ENCODE measurements around the gene CLDN7. TPM values are rescaled to one million over a fixed set of nuclear protein-coding genes. Genes with fewer than 3 reads are reported as not detected.

The CLDN7 gene
- total RNA-seq, 1 donor from 2014 or later, result 0.42 TPM

DNA sequence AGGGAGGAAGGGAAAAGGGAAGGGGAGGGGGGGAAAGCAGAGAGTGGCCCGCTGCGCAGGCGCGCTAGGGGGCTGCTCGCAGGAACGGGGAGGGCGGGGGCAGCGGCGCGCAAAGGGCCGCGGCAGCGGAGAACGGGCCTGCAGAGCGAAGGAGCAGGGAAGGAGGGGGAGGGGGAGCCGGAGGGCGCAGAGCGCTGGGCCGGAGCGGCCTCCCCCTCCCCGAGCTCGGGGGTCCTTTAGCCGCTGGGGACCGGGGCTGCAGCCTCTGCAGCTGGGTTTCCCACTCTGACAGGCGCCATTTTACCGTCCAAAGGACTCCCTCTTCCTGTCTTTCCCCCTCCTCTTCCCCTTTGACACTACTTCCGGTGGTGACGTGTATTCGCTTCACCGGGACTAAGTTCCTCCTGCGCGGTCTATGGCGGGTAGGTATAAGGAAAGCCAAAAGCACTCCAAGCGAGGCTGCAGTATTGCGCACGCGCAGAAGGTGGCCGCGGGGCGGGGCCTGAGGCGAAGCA is 10.6 kb downstream of the CLDN7 start, which contains the start of gene CTDNEP1:
CTDNEP1 (minus strand) TSS at position 74 of the 515 bp plus-strand sequence. CDS start 438 bp downstream, outside the sequence.
- H3K27ac Mint-ChIP-seq (ENCODE audit: unreplicated experiment), result peak within 1 kb of the TSS; percentile 100
- H3K36me3 Mint-ChIP-seq (ENCODE audit: low read depth), result peaks cover 11% of the 10 kb centered on the region
- no peaks in the 10 kb centered on the region for H3K27me3 Mint-ChIP-seq (ENCODE audit: low read depth)
- H3K4me1 Mint-ChIP-seq (ENCODE audit: low read depth), result peaks cover 41% of the 10 kb centered on the region
- TF ChIP-seq, protein P1, sequence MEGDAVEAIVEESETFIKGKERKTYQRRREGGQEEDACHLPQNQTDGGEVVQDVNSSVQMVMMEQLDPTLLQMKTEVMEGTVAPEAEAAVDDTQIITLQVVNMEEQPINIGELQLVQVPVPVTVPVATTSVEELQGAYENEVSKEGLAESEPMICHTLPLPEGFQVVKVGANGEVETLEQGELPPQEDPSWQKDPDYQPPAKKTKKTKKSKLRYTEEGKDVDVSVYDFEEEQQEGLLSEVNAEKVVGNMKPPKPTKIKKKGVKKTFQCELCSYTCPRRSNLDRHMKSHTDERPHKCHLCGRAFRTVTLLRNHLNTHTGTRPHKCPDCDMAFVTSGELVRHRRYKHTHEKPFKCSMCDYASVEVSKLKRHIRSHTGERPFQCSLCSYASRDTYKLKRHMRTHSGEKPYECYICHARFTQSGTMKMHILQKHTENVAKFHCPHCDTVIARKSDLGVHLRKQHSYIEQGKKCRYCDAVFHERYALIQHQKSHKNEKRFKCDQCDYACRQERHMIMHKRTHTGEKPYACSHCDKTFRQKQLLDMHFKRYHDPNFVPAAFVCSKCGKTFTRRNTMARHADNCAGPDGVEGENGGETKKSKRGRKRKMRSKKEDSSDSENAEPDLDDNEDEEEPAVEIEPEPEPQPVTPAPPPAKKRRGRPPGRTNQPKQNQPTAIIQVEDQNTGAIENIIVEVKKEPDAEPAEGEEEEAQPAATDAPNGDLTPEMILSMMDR (IDR thresholded peaks at IDR 0.05), result no peak
- no peaks in the 10 kb centered on the region for H3K9me3 Mint-ChIP-seq (ENCODE audit: low read depth)
- H3K4me3 Mint-ChIP-seq (ENCODE audit: unreplicated experiment), result peak within 1 kb of the TSS; percentile 98
- DNase-seq (ENCODE audit: low spot score), result peak; percentile 99

DNA sequence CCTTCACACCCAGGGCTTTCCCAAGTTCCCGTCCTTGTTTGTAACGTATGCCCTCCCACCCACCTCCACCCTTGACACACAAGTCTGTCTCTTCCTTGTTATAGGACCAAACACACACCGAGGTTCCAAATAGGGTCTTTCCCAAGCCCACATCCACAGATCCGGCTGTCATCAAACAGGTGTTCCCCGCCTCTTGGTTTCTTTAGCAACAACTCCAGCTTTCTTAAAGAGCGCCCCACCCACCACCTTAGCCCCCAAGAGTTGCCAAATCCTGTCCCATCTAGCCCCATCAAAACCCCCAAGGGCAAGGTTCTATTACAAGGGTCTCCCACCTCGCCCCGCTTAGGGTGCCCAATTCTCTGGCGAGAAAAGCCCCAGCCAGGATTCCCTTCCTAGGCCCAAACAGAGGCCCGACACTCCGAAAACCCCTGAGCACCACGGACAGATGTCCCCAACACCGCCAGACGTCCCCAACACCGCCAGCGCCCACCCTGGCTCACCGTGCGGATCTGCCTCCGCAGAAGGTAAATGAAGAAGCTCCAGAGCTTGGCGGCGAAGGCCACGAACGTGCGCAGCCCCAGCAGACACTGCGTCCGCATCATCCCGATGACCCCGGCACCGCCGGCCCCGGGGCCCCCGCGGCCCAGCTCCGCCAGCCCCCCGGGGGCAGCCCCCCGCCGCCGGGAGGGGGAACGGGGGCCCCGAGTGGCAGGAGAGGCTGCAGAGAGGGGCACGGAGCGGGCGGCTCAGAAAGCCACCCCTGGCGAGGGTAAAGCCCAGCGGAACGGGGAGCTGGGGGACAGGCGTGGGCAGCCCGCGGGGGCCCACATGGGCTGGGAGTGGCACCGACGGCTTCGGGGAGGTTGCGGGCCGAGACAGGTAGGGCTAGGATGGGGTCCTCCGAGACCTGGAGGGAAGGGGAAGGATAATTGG is 11.3 kb downstream of the CLDN7 start:
- no peaks in the 10 kb centered on the region for H3K9me3 Mint-ChIP-seq (ENCODE audit: low read depth)
- H3K27me3 Mint-ChIP-seq (ENCODE audit: low read depth), result no peaks in the 10 kb centered on the region
- H3K36me3 Mint-ChIP-seq (ENCODE audit: low read depth), result peaks cover 12% of the 10 kb centered on the region
- peak overlapping the region; percentile 98 for H3K4me3 Mint-ChIP-seq (ENCODE audit: unreplicated experiment)
- TF ChIP-seq, protein P1 (IDR thresholded peaks at IDR 0.05), result no peak
- peaks cover 41% of the 10 kb centered on the region for H3K4me1 Mint-ChIP-seq (ENCODE audit: low read depth)
- no peak for DNase-seq (ENCODE audit: low spot score)
- H3K27ac Mint-ChIP-seq (ENCODE audit: unreplicated experiment), result peak overlapping the region; percentile 92

DNA sequence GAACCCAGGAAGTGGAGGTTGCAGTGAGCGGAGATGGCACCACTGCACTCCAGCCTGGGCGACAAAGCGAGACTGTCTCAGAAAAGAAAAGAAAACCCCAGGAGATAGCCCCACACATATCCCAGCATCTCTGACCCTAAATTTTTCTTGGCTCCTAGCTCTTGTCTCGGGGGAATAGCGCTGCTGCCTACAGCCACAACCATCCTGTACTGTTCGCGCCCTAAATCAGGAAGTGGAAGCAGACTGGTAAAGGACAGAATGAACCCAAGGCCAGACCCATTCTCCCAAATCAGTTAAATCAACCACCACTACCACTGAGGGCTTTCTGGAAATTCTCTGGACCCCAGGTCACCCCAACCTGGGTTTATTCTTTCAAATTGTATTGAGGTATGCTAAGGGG is 12.4 kb downstream of the CLDN7 start:
- TF ChIP-seq, protein P1 (IDR thresholded peaks at IDR 0.05), result no peak
- peaks cover 41% of the 10 kb centered on the region for H3K4me1 Mint-ChIP-seq (ENCODE audit: low read depth)
- no peaks in the 10 kb centered on the region for H3K27me3 Mint-ChIP-seq (ENCODE audit: low read depth)
- H3K36me3 Mint-ChIP-seq (ENCODE audit: low read depth), result peaks cover 14% of the 10 kb centered on the region
- no peak for DNase-seq (ENCODE audit: low spot score)
- H3K4me3 Mint-ChIP-seq (ENCODE audit: unreplicated experiment), result peak overlapping the region; percentile 98
- H3K9me3 Mint-ChIP-seq (ENCODE audit: low read depth), result no peaks in the 10 kb centered on the region
- H3K27ac Mint-ChIP-seq (ENCODE audit: unreplicated experiment), result peak overlapping the region; percentile 92

DNA sequence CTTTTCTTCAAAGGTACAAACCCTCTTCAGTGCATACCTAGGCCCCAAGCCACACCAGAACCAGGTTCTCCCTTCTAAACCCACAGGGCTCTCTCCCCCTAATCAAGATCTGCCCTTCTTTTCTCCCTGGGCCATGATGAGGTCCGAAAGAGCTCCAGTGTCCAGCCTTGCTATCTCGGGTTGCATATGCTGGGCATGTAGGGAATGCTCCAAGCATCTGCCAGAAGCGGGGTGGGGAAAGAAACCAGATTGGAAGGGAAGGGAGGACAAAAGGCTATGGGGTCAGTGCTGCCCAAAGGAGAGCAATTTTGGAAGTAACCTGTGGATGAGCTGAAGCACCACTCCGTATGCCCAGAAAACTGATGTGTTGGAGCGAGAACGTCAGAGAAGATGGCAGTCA is 13.1 kb downstream of the CLDN7 start:
- Mint-ChIP-seq H3K4me1 (ENCODE audit: low read depth) (peaks cover 40% of the 10 kb centered on the region), H3K36me3 (ENCODE audit: low read depth) (peaks cover 17% of the 10 kb centered on the region), H3K4me3 (ENCODE audit: unreplicated experiment) (peak overlapping the region; percentile 29), H3K9me3 (ENCODE audit: low read depth) (no peaks in the 10 kb centered on the region), H3K27ac (ENCODE audit: unreplicated experiment) (peak overlapping the region; percentile 37), H3K27me3 (ENCODE audit: low read depth) (no peaks in the 10 kb centered on the region)
- DNase-seq (ENCODE audit: low spot score), result no peak
- TF ChIP-seq, protein P1 (IDR thresholded peaks at IDR 0.05), result no peak

DNA sequence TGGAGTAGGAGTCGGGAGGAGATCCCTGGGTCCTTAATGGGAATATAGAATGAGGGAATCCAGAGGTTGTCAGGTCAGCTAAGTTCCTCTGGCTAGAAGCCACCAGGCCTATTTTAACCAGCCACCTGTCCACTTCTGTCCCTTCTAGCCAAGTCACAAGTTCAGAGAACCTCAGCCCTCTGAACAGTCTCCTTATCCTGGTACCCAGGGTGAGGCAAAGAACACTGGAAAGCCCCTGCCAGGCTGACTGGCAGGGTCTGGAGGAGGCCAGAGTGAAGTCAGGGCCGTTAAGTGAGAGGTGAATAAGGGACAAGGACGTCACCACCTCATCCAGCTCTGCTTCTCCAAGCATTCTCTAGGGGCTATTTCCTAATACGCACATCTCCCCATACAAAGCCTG is 13.5 kb downstream of the CLDN7 start:
- no peaks in the 10 kb centered on the region for H3K27me3 Mint-ChIP-seq (ENCODE audit: low read depth)
- H3K9me3 Mint-ChIP-seq (ENCODE audit: low read depth), result no peaks in the 10 kb centered on the region
- DNase-seq (ENCODE audit: low spot score), result no peak
- H3K4me1 Mint-ChIP-seq (ENCODE audit: low read depth), result peaks cover 37% of the 10 kb centered on the region
- TF ChIP-seq, protein P1 (IDR thresholded peaks at IDR 0.05), result no peak
- H3K36me3 Mint-ChIP-seq (ENCODE audit: low read depth), result peaks cover 17% of the 10 kb centered on the region
- H3K27ac Mint-ChIP-seq (ENCODE audit: unreplicated experiment), result peak overlapping the region; percentile 37
- H3K4me3 Mint-ChIP-seq (ENCODE audit: unreplicated experiment), result no peak overlapping the region

Data from chondrocyte (in vitro differentiated cells).